Posterior vena cava (tissue), 2 donors: ENCODE measurements around the gene ADCY1. TPM values are rescaled to one million over a fixed set of nuclear protein-coding genes. Genes with fewer than 3 reads are reported as not detected.

Experiments
- DNase-seq: peaks from one replicate; pipeline ENCODE4 v3.0.0-alpha.2; 2020; ENCODE audit warnings: low spot score
- intact Hi-C, 2 donors: fragments of 100-400 bp; cut with DNase I; formaldehyde crosslinking; loops; one replicate each; pipeline versions ENCODE4 v1.14.1 to v1.14.2; 2022 to 2023
- total RNA-seq, 2 donors: library from RNA; stranded (reverse); fragmentation: NEBNext Ultra II Directional; extraction: Animal tissue kit (Norgen Biotek cat#: 25700); gene quantifications; one replicate each; pipeline ENCODE4 v1.2.1, GENCODE V29; 2021
- donor health status: DM: yes; HTN: yes; CAD: no.
- donor health status: DM: yes; HTN: yes; CAD: no.

Gene ADCY1
- total RNA-seq, 2 donors from 2014 or later = 13.7 to 14.7 TPM

DNA sequence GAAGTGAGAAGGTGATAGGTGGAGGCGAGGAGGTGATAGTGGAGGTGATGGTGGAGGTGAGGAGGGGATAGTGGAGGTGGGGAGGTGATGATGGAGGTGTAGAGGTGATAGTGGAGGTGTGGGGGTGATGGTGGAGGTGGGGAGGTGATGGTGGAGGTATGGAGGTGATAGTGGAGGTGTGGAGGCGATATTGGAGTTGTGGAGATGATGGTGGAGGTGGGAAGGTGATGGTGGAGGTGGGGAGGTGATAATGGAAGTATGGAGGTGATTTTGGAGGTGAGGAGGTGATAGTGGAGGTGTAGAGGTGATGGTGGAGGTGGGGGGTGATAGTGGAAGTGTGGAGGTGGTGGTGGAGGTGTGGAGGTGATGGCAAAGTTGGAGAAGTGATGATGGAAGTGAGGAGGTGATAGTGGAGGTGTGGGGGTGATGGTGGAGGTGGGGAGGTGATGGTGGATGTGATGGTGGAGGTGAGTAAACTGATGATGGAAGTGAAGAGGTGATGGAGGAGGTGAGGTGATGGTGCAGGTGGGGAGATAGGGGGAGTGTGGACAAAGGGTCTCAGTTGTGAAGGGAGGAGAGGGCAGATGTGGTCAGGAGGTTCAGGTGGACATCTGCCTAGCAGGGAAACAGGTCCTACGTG lies 36.6 kb downstream of the ADCY1 start:
- intact Hi-C loops = no loop called here
- no peak for DNase-seq

DNA sequence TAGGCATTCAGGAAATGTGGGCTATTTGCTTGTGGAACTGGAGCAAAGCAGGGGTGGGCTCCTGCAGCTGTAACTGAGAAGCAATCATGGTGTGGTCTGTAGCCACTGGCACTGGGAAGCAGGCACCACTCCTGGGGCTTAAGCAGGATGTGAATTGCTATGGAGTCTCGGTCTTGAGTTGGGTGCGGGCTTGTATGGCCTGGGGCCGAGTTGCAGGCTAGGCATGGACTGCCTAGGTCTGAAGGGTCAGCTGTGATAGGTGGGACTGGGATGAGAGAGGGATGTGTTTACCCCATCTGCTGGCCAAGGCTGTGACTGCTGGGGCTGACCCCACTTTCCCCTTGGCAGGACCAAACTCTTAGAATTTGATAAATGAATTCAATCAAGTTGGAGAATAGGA lies 43.0 kb downstream of the ADCY1 start:
- intact Hi-C loops = no loop called here

DNA sequence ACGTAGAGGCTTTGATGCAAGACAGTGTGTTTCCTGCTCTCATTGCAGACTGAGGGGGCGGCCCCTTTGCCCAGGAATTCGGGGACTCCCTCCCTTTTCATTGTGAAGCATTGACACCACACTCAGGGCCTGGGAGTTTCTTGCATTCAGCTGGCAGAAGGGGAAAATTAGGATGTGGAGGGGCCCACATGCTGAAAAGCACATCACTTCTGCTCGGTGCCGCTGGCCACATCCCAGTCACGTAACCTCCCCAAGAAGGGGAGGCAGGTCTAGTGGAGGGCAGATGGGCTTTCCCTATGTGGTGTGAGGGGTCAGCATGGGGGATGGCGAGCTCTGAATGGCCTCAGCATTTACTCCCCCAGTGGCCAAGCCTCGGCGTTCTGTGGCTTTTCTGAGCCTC lies 47.9 kb downstream of the ADCY1 start:
- intact Hi-C loops = no loop called here
- DNase-seq = peak; percentile 49

More for the DNA sequence above, 43.0 kb downstream of the ADCY1 start:
- no peak for DNase-seq

DNA sequence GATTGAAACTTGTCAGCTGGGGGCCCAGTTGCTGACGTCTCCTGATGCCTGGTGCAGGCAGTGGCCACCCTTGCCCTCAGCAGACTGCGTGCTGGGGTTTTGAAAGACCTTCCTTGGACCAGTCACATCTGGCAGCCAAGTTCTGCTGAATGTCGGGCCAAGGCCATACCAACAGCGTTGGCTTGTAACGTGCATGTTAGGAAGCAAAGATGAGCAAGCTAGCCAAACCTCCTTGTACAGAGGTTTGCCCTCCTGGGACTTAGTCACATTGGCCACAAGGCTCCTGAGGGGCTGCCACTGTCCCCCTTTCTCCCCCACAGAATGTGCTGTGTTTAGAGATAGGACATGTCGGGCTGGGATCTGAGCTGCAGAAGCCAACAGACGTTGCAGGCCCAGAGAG lies 49.0 kb downstream of the ADCY1 start:
- DNase-seq = peak; percentile 65
- intact Hi-C loops = no loop called here

DNA sequence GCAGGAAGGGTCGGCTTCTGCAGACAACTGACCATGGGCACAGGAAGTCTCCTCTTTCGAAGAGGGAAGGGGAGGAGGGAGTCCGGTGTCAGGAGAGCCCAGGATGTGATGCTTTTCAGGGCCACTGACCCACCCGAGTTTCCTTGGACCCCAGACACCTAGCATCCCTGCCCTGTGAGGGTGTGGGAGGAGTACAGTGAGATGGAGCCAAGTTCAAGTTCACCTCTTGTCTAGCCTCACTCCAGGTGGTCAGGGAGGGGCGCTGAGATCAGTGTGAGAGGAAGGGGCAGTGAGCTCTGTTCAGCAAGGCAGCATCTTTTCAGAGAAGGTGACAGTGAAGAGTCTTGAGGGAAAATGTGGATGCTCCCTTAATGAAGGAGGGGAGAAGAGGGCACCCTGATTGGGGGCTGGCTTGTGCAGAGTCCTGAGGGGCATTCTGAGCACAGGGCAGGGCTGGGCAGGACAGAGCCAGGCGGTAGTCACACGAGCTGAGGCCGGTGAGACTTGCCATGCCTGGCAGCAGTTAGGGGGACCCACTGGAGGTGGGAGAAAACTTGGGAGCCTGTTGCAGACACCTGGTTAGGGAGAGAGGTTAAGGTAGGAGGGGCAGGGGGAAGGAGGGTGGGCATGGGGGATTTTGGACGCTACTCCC lies 49.7 kb downstream of the ADCY1 start:
- DNase-seq = peak; percentile 72
- intact Hi-C loops = no loop called here

DNA sequence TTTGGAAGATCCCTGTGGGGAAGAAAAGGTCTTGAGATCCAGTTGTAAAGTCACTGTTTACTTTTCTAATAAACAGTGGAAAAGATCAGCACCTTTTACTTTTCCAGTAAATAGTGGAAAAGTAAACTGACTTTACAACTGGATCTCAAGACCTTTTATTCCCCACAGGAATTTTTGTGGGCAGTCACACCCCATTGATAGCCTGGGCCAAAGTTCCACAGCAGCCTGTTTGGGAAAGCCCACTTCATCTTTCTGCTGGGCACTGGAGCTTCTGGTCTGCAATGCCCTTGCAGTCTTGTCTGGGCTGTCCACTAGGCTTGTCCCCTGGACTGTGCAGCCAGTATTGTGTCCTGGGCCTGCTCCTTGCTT lies 50.2 kb downstream of the ADCY1 start:
- intact Hi-C loops = no loop called here
- no peak for DNase-seq

DNA sequence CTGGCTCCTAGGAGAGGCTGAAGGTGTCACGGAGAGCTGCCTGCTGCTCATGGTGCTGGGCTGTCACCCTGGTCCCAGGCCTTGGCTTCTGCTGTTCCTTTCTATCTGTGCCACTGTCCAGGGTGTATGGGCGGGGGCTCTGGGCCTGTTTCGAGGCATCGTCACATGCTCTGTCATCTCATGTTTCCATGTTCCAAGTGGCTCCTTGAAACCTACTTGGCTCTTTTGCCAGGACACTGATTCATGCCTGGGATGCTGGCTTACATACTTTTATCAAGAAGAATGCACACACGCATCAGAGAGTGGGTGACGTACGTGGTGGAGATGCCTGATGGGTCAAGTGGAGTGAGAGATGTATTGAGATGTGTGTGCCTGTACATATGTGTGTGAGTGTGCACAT lies 50.9 kb downstream of the ADCY1 start:
- intact Hi-C loops = no loop called here
- DNase-seq = no peak

DNA sequence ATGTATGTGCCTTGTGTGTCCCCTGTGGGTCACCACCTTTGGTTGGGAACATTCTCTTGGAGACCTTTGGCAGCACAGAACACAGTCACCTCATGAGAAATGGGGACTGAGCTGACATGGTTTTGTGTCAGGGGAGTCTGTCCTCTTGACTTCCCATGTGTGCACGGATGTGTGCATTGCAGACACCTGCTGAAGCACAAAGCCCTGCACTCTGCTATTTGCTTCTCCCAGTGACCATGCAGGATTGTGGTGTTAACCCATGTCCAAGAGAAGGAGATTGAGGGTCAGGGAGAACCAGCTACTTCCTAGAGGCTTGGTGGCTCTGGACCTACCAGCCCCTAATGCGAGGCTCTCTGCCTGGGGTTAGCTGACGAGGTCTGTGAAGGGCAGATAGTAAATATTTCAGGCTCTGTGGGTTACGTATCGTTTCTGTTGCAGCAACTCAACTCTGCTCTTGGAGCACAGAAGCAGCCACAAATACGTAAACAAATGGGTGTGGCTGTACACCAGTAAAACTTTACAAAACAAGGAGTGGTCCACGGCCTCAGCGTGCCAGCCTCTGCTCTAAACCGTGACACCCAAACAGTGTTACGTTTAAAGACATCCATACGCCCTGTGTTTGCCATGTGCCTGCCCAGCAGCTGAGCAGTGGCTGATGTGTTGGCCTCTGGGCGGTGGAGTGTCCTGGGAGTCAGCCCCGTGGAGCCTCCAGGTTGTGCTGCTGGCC lies 51.7 kb downstream of the ADCY1 start:
- intact Hi-C loops = no loop called here
- peak; percentile 38 for DNase-seq

DNA sequence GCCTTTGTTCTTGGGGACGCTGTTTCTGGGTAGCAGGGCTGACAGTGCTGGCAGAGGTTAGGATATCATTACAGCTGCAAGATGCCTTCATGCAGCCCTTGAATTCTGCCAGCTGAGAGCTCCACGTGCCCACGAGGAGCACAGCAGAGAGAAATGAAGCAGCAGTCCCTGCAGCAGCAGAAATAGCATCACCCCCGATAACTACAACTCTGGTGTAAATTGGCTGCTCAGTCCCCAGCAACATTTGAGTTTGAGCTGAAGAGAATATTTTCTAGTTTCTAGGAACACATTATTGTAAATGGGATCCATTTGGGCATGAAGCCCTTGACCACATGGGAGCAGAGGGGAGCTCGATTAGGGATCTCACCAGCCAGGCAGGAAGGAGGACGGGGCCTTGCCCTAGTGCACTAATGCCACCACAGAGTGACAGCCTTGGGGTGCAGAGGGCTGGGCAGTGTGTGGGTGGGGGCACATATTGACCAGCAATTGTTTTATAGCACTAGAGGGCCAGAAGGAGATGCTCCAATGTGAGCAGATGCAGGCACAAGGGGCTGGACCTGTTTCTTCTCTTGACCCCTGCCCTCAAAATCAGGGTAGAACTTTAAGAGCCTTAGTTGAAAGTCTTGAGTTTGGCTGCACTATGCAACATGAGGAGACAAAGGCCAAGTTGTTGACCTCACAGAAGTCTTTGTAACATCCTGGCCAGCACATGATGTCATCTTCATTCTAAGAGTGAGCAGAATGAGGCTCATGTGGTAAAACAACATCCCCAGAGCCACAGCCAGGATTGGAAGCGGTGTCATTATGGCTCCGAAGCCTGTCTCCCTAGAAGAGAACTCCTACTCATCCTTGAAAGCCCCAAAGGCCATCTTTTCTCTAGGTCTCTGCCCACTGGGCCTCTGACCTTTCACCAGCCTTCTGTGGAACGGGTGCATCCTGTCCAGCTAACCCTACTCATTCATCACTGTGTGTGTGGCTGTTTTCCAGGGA lies 52.6 kb downstream of the ADCY1 start:
- intact Hi-C loops = no loop called here
- DNase-seq = peak; percentile 30

DNA sequence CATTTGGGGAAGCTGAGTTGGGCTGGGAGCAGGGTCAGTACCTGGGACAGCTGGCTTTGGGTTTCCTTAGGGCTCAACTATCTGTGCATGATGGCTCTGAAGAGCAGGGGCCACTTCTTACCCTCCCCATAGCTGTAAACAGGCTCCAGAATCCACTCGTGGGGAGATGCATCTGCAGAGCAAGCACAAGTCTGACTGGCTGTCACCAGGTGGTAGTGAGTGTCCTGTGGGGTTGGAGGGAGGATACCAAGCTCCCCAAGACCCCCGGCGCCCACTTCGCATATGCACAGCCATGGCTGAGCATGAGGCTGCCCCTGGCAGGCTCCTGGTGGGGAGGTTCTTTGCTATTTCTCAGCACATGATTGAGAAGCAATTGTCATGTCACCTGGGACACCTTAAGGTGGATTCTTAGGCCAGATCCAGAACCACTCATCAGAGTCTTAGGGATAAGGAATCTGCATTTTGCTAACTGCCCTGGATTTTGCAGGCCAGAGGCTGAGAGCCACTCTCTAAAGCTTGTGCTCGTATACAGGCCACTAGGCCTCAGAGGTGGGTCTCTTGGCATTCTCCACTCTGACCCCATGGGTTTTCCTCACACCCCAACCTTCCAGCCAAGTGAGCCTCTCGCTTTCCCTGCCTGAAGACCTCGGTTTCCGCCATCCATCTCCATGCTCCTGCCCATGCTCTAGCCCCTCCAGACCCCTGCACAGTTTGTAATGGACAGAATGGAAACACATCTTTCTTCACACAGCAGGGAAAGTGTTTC lies 53.7 kb downstream of the ADCY1 start:
- DNase-seq = peak; percentile 49
- intact Hi-C loops = no loop called here

DNA sequence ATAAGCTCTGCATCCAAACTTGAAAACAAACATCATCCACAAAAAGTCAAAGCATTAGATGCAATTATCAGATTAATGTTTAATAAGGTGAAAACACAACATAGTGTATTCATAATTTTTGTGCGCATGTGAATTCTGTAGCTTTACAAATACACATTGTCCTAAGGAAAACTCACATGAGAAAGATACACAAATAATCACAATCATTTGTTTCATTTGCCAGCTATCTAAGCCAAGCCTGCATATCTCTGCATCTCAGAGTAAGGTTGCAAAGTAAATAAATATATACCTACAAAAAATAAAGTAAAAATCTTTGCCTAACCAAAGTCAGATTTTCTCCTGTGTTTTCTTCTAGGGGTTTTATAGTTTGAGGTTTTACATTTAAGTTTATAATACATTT lies 57.4 kb downstream of the ADCY1 start:
- DNase-seq = no peak
- intact Hi-C loops = no loop called here

DNA sequence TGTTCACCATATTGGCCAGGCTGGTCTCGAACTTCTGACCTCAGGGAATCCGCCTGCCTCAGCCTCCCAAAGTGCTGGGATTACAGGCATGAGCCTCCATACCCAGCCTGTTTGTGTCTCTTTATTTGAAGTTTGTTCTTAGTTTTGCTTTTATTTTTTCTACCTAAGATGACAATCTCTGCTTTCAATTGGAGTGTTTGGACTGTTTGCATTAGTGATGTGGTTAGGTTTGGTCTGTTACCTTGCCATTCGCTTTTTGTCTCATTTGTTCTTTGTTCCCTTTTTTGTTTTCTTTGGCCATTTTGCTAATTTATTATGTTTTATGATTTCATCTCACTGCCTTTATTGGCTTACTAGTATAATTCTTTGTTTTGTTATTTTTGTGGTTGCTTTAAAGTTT lies 62.6 kb downstream of the ADCY1 start:
- no peak for DNase-seq
- intact Hi-C loops = no loop called here

DNA sequence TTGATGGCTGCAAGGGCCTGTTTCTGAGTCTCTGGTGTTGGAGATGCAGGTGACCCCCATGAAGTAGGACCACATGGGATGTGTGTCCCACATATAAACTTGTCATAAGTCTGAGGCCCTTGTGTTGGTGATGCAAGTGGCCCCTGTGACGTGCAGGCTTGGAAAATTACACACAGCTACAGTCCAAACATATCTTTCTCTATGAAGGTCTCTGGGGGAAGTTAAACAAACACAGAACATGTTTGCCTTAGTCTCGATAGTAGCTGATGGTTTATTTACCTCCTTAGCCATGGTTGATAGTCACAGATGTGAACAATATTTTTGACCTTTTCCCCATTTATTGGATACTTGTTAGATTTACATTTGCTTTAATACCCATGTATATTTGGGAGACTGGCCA lies 64.7 kb downstream of the ADCY1 start:
- DNase-seq = no peak
- intact Hi-C loops = no loop called here

DNA sequence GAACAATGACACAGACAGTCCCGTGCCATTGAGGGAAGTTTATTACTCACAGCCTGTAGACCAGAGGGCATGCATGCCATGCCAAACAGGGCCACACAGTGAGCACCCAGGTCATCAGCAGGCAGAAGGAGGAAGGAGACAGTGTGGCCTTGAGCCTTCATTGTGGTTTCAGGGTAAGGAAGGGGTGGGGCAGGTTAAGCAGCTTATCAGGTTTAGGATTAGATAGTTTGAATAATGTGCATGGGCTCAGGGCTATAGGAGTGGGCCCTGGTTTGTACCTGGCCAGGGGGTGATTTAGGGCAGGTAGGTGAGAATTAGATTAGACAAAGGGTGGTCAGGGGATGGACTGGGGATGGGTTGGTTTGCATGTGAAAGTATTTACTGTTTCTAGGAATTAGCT lies 67.9 kb downstream of the ADCY1 start:
- DNase-seq = no peak
- intact Hi-C loops = no loop called here

DNA sequence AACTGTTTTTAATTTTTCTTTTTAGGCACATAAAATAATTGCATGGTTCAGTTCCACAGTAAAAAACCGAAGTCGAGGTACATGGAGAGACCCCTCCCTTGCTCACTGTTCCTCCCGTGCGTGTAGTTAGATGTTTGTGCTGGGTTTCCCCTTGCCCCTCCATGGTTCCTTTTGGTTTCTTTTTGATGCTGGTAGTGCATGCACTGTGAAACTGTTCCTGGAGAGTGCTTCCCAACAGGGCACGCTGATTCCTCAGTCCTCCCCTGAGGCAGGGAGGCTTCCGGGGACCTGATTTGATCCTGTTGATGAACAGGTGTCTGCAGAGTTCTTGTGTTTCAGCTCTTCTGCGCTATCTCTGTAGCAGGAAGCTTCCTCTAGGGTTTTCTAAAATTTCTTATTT lies 69.5 kb downstream of the ADCY1 start:
- DNase-seq = no peak
- intact Hi-C loops = no loop called here

DNA sequence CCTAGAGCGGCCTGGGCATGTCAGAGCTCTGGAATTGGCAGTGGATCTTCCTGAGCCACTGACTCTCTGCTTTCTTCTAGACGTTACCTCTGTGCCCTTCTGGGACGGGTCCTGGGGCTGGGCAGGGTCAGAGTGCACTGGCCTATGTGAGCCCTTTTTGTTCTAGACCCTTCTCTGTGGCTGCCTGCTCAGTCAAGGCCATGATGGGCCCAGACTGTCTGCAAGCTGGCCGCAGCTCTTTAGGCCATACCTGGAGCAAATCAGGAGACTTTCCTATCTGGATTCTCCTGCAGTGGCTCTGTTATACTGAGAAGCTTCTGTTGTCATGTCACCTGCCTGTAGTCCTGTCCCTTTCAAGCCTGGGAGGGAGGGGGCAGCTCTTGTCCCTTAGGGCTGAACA lies 70.1 kb downstream of the ADCY1 start:
- no peak for DNase-seq
- intact Hi-C loops = no loop called here

DNA sequence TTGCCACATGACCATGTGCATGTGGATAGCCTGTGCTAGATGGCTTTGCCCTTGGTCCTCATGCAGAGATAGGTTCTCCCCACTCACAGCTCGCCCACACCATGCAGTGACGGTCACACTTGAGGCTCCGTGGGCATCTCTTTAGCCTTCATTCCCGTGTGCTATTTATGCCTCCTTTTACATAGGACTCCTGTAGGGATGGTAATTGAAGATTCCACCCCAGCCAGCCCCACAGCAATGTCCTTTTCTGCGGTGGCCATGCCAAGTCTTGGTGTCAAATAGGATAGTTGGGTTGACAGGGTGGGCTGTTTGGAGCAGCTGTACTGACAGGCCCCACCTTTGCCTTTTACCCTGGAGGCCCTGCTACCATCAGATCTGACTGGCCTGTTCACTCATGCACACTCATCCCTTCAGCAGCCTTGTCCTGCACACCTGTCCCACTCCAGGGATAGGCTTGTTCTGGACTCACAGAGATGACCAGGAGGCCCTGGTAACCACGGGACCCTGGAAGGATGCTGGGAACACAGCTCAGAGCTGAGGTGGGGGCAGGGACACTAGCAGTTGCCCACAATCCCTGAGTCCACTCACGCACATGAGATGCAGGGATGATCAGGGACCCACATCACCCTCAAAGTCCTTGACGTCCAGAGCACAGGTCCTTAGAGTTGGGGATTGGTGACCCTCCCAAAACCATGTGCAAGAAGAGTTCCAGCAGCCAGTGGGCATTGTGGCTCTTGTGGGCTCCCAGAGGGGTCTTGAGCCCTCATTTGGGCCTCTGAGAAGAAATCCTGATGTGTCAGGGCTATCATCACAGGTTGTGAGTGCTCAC lies 71.2 kb downstream of the ADCY1 start:
- no peak for DNase-seq
- intact Hi-C loops = no loop called here

DNA sequence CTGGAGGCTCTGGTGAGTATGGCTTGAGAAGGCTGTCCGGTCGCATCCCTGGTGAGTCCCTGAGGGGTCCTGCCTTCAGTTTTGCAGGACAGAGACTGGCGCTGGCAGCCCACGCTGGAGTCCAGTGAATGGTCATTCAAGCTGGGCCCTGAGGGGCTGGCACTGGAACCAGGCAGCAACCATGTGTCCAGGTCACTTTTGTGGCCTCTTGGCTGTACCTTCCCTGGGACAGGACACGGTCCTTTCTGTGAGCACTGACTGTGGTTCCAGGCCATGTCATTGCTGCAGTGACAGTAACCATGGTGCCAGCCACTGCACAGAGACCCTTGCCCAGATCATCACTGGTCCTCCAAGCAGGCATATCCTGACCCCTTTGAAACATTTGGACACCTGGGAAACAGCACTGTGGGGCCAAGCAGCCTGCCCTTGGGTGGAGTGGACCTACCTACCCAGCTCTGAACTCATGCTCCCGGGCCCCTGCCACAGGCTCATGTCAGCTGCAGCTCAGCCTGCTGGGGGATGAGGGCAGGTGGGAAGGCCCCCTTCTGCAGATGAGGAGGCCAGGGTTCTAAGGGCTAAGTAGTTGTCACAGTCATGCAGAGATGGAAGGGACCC lies 72.1 kb downstream of the ADCY1 start:
- intact Hi-C loops = no loop called here
- DNase-seq = peak; percentile 72
